Measurements from ENCODE around the gene CCNL2.
A peak's percentile ranks its signal among the peaks of the same experiment; 100 is the strongest.

The CCNL2 gene

GRCh38 chr1:1421907-1422464 lies 22.9 kb upstream of the CCNL2 start:
- Histone ChIP-seq H3K36me3 (replicated peaks) (no peaks in the 10 kb centered on the region), H3K4me3 (ENCODE audit: low read depth, low read length) (no peak overlapping the region), H3K27ac (no peak overlapping the region), H3K27me3 (replicated peaks) (no peaks in the 10 kb centered on the region)
- DNase-seq: no peak
- in situ Hi-C loops (cut with HindIII; ENCODE audit: low pct_ligation_motif_present, low sequenced_read_pairs): no loop called here
- no peak for TF ChIP-seq CTCF (IDR thresholded peaks at IDR 0.05; ENCODE audit: low read depth, low read length, missing control alignments)

GRCh38 chr1:1421147-1421906 lies 22.2 kb upstream of the CCNL2 start, which contains the start of gene ANKRD65:
Gene ANKRD65 (minus strand): TSS chr1:1421276. CDS start chr1:1421005, 271 bp downstream.
- no peak for TF ChIP-seq CTCF (IDR thresholded peaks at IDR 0.05; ENCODE audit: low read depth, low read length, missing control alignments)
- H3K4me3 ChIP-seq (ENCODE audit: low read depth, low read length): no peak within 1 kb of the TSS
- in situ Hi-C loops (cut with HindIII; ENCODE audit: low pct_ligation_motif_present, low sequenced_read_pairs): no loop called here

GRCh38 chr1:1420654-1421141 lies 21.6 kb upstream of the CCNL2 start:
- Histone ChIP-seq H3K27ac (no peak overlapping the region), H3K36me3 (replicated peaks) (no peaks in the 10 kb centered on the region), H3K27me3 (replicated peaks) (no peaks in the 10 kb centered on the region), H3K4me3 (ENCODE audit: low read depth, low read length) (no peak overlapping the region)
- no peak for DNase-seq
- no peak for TF ChIP-seq CTCF (IDR thresholded peaks at IDR 0.05; ENCODE audit: low read depth, low read length, missing control alignments)
- in situ Hi-C loops (cut with HindIII; ENCODE audit: low pct_ligation_motif_present, low sequenced_read_pairs): no loop called here

More at GRCh38 chr1:1421147-1421906, 22.2 kb upstream of the CCNL2 start, which contains the start of gene ANKRD65:
- no peak for DNase-seq
- H3K27ac ChIP-seq: no peak within 1 kb of the TSS
- H3K36me3 ChIP-seq (replicated peaks): no peaks in the 10 kb centered on the region
- no peaks in the 10 kb centered on the region for H3K27me3 ChIP-seq (replicated peaks)

GRCh38 chr1:1419813-1420653 lies 20.9 kb upstream of the CCNL2 start:
- H3K27me3 ChIP-seq (replicated peaks): no peaks in the 10 kb centered on the region
- DNase-seq: no peak
- H3K27ac ChIP-seq: no peak overlapping the region
- H3K4me3 ChIP-seq (ENCODE audit: low read depth, low read length): peak overlapping the region; percentile 29
- no peak for TF ChIP-seq CTCF (IDR thresholded peaks at IDR 0.05; ENCODE audit: low read depth, low read length, missing control alignments)
- in situ Hi-C loops (cut with HindIII; ENCODE audit: low pct_ligation_motif_present, low sequenced_read_pairs): no loop called here
- H3K36me3 ChIP-seq (replicated peaks): no peaks in the 10 kb centered on the region

- H3K27ac ChIP-seq: no peak overlapping the region
- no peaks in the 10 kb centered on the region for H3K36me3 ChIP-seq (replicated peaks)
- H3K27me3 ChIP-seq (replicated peaks): no peaks in the 10 kb centered on the region
- DNase-seq: no peak
- in situ Hi-C loops (cut with HindIII; ENCODE audit: low pct_ligation_motif_present, low sequenced_read_pairs): no loop called here
- no peak for TF ChIP-seq CTCF (IDR thresholded peaks at IDR 0.05; ENCODE audit: low read depth, low read length, missing control alignments)
- peak overlapping the region; percentile 29 for H3K4me3 ChIP-seq (ENCODE audit: low read depth, low read length)
Observed at GRCh38 chr1:1419363-1419812, 20.3 kb upstream of the CCNL2 start.

Data from brain microvascular endothelial cell (primary cell).